Calu3 (cell line): ENCODE measurements around the gene PDE6A. TPM values are rescaled to one million over a fixed set of nuclear protein-coding genes. Genes with fewer than 3 reads are reported as not detected.

ENCODE experiments used
- Bru-seq: library from RNA; stranded (reverse); fragments of 400-500 nt; gene quantifications from one replicate; lab custom pipeline; 2021; lab: Mats Ljungman, UMichigan
- BruChase-seq, 2 experiments: library from RNA; stranded (reverse); fragments of 400-500 nt; gene quantifications; one replicate each; lab custom pipeline; 2021; lab: Mats Ljungman, UMichigan
- BruUV-seq: library from RNA; stranded (reverse); fragments of 400-500 nt; replicated peaks from 2 replicates; lab custom pipeline; 2021; lab: Mats Ljungman, UMichigan
- CTCF ChIA-PET: fragments of 300-600 bp; sonication (Branson Sonifier 250); formaldehyde crosslinking; loops from one replicate; lab custom pipeline; 2022; ENCODE audit warnings: antibody characterized with exemption; lab: Charles Lee
- DNase-seq: peaks from one replicate; pipeline ENCODE4 v3.0.0; 2022
- H3K27ac Mint-ChIP-seq: one replicate; pipeline ENCODE4 v1.8.0; 2022; ENCODE audit warnings: mixed read lengths; ENCODE audit not compliant: unreplicated experiment
- H3K27me3 Mint-ChIP-seq: one replicate; pipeline ENCODE4 v1.8.0; 2022; ENCODE audit warnings: mixed read lengths; ENCODE audit not compliant: unreplicated experiment
- H3K36me3 Mint-ChIP-seq: one replicate; pipeline ENCODE4 v1.8.0; 2022; ENCODE audit warnings: mild to moderate bottlenecking, moderate library complexity, mixed read lengths; ENCODE audit not compliant: insufficient read depth, unreplicated experiment
- H3K4me1 Mint-ChIP-seq: one replicate; pipeline ENCODE4 v1.8.0; 2022; ENCODE audit warnings: mild to moderate bottlenecking, low read depth, mixed read lengths; ENCODE audit not compliant: unreplicated experiment
- H3K4me3 Mint-ChIP-seq: one replicate; pipeline ENCODE4 v1.8.0; 2022; ENCODE audit warnings: mild to moderate bottlenecking, low read depth, moderate library complexity, mixed read lengths; ENCODE audit not compliant: unreplicated experiment
- H3K9me3 Mint-ChIP-seq: one replicate; pipeline ENCODE4 v1.8.0; 2022; ENCODE audit warnings: low read depth, mixed read lengths; ENCODE audit not compliant: unreplicated experiment
- intact Hi-C: fragments of 100-400 bp; cut with micrococcal nuclease; formaldehyde crosslinking; loops from one replicate; pipeline ENCODE4 v1.10.0; 2022; ENCODE audit not compliant: unreplicated experiment
- long read RNA-seq: library from polyadenylated mRNA; stranded (forward); transcript quantifications from one replicate; pipeline ENCODE4 v2.0.0, GENCODE V29; 2022
- total RNA-seq: library from RNA; stranded (reverse); gene quantifications from 2 replicates; pipeline ENCODE4 v1.2.3, GENCODE V29; 2022
- TF ChIP-seq, protein P1 (sequence below): fragments of 200-600 bp; IDR thresholded peaks from one replicate; pipeline ENCODE4 v1.8.0; 2022; ENCODE audit warnings: antibody characterized with exemption; ENCODE audit not compliant: unreplicated experiment

Gene PDE6A
- not detected in 2 replicates for total RNA-seq
- Bru-seq, nascent RNA = percentile 1 among the genes with signal in this experiment
- percentile 1 among the genes with signal in this experiment for BruChase-seq, experiment 1, labeled RNA remaining after a 6-hour chase
- percentile 2 among the genes with signal in this experiment for BruChase-seq, experiment 2, labeled RNA remaining after a 2-hour chase
- long read RNA-seq = 0 reads

DNA sequence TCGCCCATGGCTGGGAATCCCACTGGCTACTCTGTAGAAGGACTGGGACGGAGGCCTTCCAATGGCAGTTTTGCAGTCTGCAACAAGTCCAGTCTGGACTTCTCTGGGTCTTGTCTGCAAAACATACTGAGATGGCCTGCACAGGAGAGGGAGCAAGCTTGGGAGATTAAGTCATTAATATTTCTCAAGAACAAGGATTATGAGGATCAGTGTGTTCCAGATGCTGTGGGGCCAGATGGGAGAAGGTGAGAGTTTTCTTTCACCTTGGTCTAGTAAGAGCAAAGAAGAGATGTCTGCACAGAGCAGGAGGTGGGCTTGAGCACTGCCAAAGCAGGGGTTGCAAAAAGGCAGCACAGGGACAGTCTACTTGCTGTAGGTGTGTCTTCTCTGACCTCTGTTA, at the start of gene PDE6A:
TSS of gene PDE6A (minus strand) at position 128 of the 400 bp plus-strand sequence. CDS start at position 8, 120 bp downstream.
- CTCF ChIA-PET = no interaction called here
- DNase-seq = no peak
- H3K27ac Mint-ChIP-seq = no peak within 1 kb of the TSS
- intact Hi-C loops = no loop called here
- H3K36me3 Mint-ChIP-seq = peaks cover 9% of the 10 kb centered on the region
- BruUV-seq = no TSS peak
- H3K4me1 Mint-ChIP-seq = peaks cover 47% of the 10 kb centered on the region
- H3K4me3 Mint-ChIP-seq = no peak within 1 kb of the TSS
- H3K27me3 Mint-ChIP-seq = no peaks in the 10 kb centered on the region
- no peaks in the 10 kb centered on the region for H3K9me3 Mint-ChIP-seq
- TF ChIP-seq, protein P1, sequence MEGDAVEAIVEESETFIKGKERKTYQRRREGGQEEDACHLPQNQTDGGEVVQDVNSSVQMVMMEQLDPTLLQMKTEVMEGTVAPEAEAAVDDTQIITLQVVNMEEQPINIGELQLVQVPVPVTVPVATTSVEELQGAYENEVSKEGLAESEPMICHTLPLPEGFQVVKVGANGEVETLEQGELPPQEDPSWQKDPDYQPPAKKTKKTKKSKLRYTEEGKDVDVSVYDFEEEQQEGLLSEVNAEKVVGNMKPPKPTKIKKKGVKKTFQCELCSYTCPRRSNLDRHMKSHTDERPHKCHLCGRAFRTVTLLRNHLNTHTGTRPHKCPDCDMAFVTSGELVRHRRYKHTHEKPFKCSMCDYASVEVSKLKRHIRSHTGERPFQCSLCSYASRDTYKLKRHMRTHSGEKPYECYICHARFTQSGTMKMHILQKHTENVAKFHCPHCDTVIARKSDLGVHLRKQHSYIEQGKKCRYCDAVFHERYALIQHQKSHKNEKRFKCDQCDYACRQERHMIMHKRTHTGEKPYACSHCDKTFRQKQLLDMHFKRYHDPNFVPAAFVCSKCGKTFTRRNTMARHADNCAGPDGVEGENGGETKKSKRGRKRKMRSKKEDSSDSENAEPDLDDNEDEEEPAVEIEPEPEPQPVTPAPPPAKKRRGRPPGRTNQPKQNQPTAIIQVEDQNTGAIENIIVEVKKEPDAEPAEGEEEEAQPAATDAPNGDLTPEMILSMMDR = no peak

DNA sequence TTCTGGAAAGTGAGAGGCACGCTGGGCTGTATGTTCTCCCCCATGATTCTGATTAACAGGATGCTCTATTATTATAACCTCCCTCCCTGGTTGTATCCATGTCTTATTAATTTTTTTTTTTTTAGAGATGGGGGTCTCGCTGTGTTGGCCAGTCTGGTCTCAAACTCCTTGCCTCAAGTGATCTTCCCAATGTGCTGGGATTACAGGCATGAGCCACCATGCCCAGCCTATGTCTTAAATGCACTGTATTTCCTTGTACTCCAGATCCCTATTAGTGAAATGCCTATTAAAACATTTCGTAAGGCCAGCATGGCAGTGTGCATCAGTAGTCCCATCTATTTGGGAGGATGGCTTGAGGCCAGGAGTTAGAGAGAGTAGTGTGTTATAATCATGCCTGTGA, 48.9 kb upstream of the PDE6A start:
- Mint-ChIP-seq H3K27ac (no peak overlapping the region), H3K4me1 (peaks cover 13% of the 10 kb centered on the region), H3K4me3 (no peak overlapping the region), H3K36me3 (peaks cover 7% of the 10 kb centered on the region), H3K27me3 (no peaks in the 10 kb centered on the region), H3K9me3 (no peaks in the 10 kb centered on the region)
- TF ChIP-seq, protein P1 = no peak
- CTCF ChIA-PET = interaction anchor here (0.6 to 1.1 kb wide), 3 partner anchors 31 to 720 kb away, joined by 3 to 5 read pairs (median 3); no protein-coding TSS in a partner anchor
- intact Hi-C loops = no loop called here
- no peak for DNase-seq
- BruUV-seq = no TSS peak

DNA sequence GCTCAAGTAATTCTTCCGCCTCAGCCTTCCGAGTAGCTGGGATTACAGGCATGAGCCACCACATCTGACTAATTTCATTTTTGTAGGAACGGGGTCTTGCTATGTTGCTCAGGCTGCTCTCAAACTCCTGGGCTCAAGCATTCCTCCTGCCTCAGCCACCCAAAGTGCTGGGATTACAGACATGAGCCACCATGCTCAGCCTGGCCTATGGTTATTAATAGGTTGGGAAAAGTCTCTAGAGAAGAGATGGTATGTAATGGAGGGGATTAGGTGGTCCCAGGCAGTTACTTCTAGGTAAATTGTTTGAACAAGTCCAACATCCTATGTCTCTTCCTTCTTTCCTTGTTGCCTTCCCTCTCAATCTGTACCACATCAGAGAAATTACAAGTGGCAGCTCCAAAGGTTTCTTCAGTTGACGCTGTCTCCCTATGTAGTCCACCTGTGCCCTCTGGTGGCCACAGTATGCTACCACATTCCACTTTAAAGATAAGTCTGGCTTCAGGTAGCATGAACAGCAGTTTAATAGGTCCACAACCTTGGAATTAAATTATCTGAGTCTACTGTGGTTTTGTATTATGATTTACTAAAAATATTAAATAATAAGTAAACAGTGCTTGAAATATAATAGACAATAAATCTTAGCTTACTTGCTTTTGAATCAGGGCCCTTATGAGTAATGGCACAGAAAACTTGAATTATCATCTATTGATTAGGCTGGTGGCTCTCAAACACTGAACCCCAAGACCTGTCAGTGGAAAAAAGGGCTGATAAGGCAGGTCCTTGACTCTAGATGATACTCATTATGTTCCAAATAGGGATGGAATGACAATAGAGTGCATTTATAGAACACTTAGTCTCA, 46.2 kb upstream of the PDE6A start:
- peaks cover 13% of the 10 kb centered on the region for H3K4me1 Mint-ChIP-seq
- H3K27me3 Mint-ChIP-seq = no peaks in the 10 kb centered on the region
- TF ChIP-seq, protein P1 = peak; percentile 89
- BruUV-seq = no TSS peak
- CTCF ChIA-PET = interaction anchor here (0.5 to 2.2 kb wide), 12 partner anchors 10 to 358 kb away, joined by 3 to 39 read pairs (median 7); partner anchors contain the start of genes HMGXB3, SLC26A2 and TIGD6
- H3K36me3 Mint-ChIP-seq = peaks cover 2% of the 10 kb centered on the region
- intact Hi-C loops = loop anchor here (1.0 kb wide), 3 partner anchors 137 to 354 kb away; no protein-coding TSS in a partner anchor
- H3K27ac Mint-ChIP-seq = peak overlapping the region; percentile 27
- H3K9me3 Mint-ChIP-seq = no peaks in the 10 kb centered on the region
- DNase-seq = peak; percentile 80
- no peak overlapping the region for H3K4me3 Mint-ChIP-seq

DNA sequence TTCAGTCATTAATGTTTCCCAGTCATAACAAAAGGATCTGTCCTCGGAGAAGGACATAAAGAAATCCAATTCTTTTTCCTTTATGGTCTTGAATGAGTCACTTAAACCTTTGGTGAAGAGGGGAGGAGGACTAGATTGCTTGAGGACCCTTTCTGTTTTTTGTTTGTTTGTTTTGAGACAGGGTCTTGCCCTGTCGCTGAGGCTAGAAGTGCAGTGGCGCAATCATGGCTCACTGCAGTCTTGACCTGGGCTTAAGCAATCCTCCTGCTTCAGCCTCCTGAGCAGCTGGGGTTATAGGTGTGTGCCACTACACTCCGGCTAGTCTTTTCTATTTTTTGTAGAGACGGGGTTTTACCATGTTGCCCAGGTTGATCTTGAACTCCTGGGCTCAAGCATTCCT, 43.5 kb upstream of the PDE6A start:
- DNase-seq = no peak
- TF ChIP-seq, protein P1 = no peak
- intact Hi-C loops = no loop called here
- H3K4me1 Mint-ChIP-seq = peaks cover 13% of the 10 kb centered on the region
- no peaks in the 10 kb centered on the region for H3K36me3 Mint-ChIP-seq
- no peaks in the 10 kb centered on the region for H3K27me3 Mint-ChIP-seq
- H3K27ac Mint-ChIP-seq = no peak overlapping the region
- CTCF ChIA-PET = no interaction called here
- no peaks in the 10 kb centered on the region for H3K9me3 Mint-ChIP-seq
- no TSS peak for BruUV-seq
- no peak overlapping the region for H3K4me3 Mint-ChIP-seq
